Measurements from ENCODE around the gene NPC1.

DNA sequence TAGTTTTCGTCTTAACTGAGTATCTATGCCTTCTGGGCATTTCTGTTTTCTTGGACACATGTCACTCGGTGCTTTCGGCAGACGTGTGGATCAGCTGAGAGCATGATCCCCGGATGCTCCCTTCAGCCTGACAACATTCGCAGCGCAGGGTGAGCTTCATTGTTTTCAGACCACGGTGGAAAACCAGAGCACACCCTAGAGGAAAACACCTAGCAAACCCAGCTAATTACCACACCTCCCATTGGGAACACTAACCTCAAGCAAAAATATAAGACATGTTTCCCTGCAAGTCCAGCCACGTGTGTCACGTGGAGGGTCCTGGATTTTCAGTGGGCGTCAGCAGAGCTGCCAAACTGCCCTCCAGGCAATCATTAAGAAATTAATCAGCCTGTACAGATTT lies 45.4 kb upstream of the NPC1 start:
- TF ChIP-seq CTCF (conservative IDR thresholded peaks at IDR 0.05 in 1 of 2, IDR thresholded peaks at IDR 0.05 in 1 of 2; ENCODE audit: extremely low read depth in 1 of 2, insufficient read depth in 1 of 2, low read depth in 1 of 2, low read length in 2 of 2) (peak in 1 of 2 donors; percentile 40), EZH2 (IDR thresholded peaks at IDR 0.05; ENCODE audit: borderline replicate concordance, low read length) (no peak)

All from mammary epithelial cell (primary cell).